Activated CD8-positive, alpha-beta memory T cell treated with anti-CD3 and anti-CD28 coated beads, Interleukin-2, amount 50 U/mL, for 1 hour (primary cell): ENCODE results near the gene EMP2.
A peak's percentile ranks its signal among the peaks of the same experiment; 100 is the strongest.
"Not testable (repeated sequence)": the region's sequence is repeated elsewhere in the genome, so short reads cannot be mapped to it uniquely, and the experiment has no call there.

Experiments
- DNase-seq: peaks from one replicate; pipeline ENCODE4 v3.0.0-alpha.2; 2020; ENCODE audit errors: extremely low read depth

The EMP2 gene

GRCh38 chr16:10578474-10579316, 1.7 kb downstream of the EMP2 start:
- DNase-seq = no peak

- DNase-seq = no peak
Observed at GRCh38 chr16:10577305-10578202, 2.8 kb downstream of the EMP2 start.

- DNase-seq = no peak
Observed at GRCh38 chr16:10576390-10577304, 3.8 kb downstream of the EMP2 start.

GRCh38 chr16:10575506-10576130, 4.8 kb downstream of the EMP2 start:
- no peak for DNase-seq

GRCh38 chr16:10572611-10573010, 7.8 kb downstream of the EMP2 start:
- no peak for DNase-seq

GRCh38 chr16:10571354-10571753, 9.0 kb downstream of the EMP2 start:
- no peak for DNase-seq

- no peak for DNase-seq
Observed at GRCh38 chr16:10569621-10570020, 10.8 kb downstream of the EMP2 start.

- no peak for DNase-seq
Observed at GRCh38 chr16:10566613-10567012, 13.8 kb downstream of the EMP2 start.

GRCh38 chr16:10565167-10565566, 15.2 kb downstream of the EMP2 start:
- DNase-seq = no peak

- DNase-seq = no peak
Observed at GRCh38 chr16:10564591-10564990, 15.8 kb downstream of the EMP2 start.

GRCh38 chr16:10562361-10562899, 18.0 kb downstream of the EMP2 start:
- no peak for DNase-seq

- no peak for DNase-seq
Observed at GRCh38 chr16:10561425-10561824, 19.0 kb downstream of the EMP2 start.

- no peak for DNase-seq
Observed at GRCh38 chr16:10561001-10561400, 19.4 kb downstream of the EMP2 start.

GRCh38 chr16:10559792-10560191, 20.6 kb downstream of the EMP2 start:
- DNase-seq = not testable (repeated sequence)

GRCh38 chr16:10558746-10559641, 21.4 kb downstream of the EMP2 start:
- DNase-seq = no peak

GRCh38 chr16:10558305-10558704, 22.1 kb downstream of the EMP2 start:
- DNase-seq = no peak

- no peak for DNase-seq
Observed at GRCh38 chr16:10557750-10558149, 22.6 kb downstream of the EMP2 start.

- DNase-seq = no peak
Observed at GRCh38 chr16:10556236-10556635, 24.2 kb downstream of the EMP2 start.

GRCh38 chr16:10554569-10554968, 25.8 kb downstream of the EMP2 start:
- DNase-seq = no peak

- DNase-seq = peak; percentile 3
Observed at GRCh38 chr16:10552998-10553491, 27.4 kb downstream of the EMP2 start.
